Osteoblast (primary cell): ENCODE results near the gene ANKRD30A. TPM values are rescaled to one million over a fixed set of nuclear protein-coding genes. Genes with fewer than 3 reads are reported as not detected.
"Not testable (repeated sequence)": the region's sequence is repeated elsewhere in the genome, so short reads cannot be mapped to it uniquely, and the experiment has no call there.

Experiments used
- DNase-seq: peaks from one replicate; pipeline ENCODE4 v3.0.0; 2011; ENCODE audit warnings: low spot score, mixed read lengths; ENCODE audit not compliant: insufficient read length; ENCODE audit errors: missing footprints
- H2AFZ ChIP-seq: 2 replicates; pipeline ENCODE4 v1.6.0; 2011; ENCODE audit warnings: mild to moderate bottlenecking, low read length
- H3K27ac ChIP-seq: 2 replicates; pipeline ENCODE4 v1.5.1; 2011; ENCODE audit warnings: mild to moderate bottlenecking, low read depth, low read length, moderate library complexity
- H3K27me3 ChIP-seq: 2 replicates; pipeline ENCODE4 v1.6.0; 2012; ENCODE audit warnings: mild to moderate bottlenecking, control low read depth, inconsistent platforms, low read length, moderate library complexity; ENCODE audit not compliant: insufficient read depth
- H3K36me3 ChIP-seq: 2 replicates; pipeline ENCODE4 v1.5.1; 2011; ENCODE audit warnings: mild to moderate bottlenecking, low read length, control low read depth, moderate library complexity; ENCODE audit not compliant: insufficient read depth
- H3K4me1 ChIP-seq: 2 replicates; pipeline ENCODE4 v1.5.1; 2011; ENCODE audit warnings: mild to moderate bottlenecking, low read length, control low read depth, moderate library complexity; ENCODE audit not compliant: insufficient read depth
- H3K4me2 ChIP-seq: 2 replicates; pipeline ENCODE4 v1.6.0; 2011; ENCODE audit warnings: mild to moderate bottlenecking, low read length; ENCODE audit not compliant: insufficient read depth
- H3K4me3 ChIP-seq: fragments of 200-600 bp; sonication (generic); 3 replicates; pipeline ENCODE4 v1.5.1; 2012; ENCODE audit warnings: mild to moderate bottlenecking, low read length, inconsistent platforms; ENCODE audit not compliant: insufficient read depth
- H3K79me2 ChIP-seq: 2 replicates; pipeline ENCODE4 v1.6.0; 2012; ENCODE audit warnings: mild to moderate bottlenecking, low read length, control low read depth, inconsistent platforms; ENCODE audit not compliant: insufficient read depth
- H3K9me3 ChIP-seq: 2 replicates; pipeline ENCODE4 v1.5.1; 2011; ENCODE audit warnings: low read depth, low read length, control low read depth
- H4K20me1 ChIP-seq: 2 replicates; pipeline ENCODE4 v1.6.0; 2012; ENCODE audit warnings: mild to moderate bottlenecking, low read length, control low read depth; ENCODE audit not compliant: insufficient read depth
- CTCF ChIP-seq: IDR thresholded peaks from 2 replicates; pipeline ENCODE4 v1.5.1; 2011; ENCODE audit warnings: mild to moderate bottlenecking, low read depth, low read length, moderate library complexity; ENCODE audit errors: extremely low read depth
- total RNA-seq: library from RNA; depleted of rRNA; stranded (reverse); fragments of >200 nt; gene quantifications from 2 replicates; pipeline ENCODE4 v1.2.3, GENCODE V29; 2012

ANKRD30A gene
- total RNA-seq = not detected in 2 replicates

GRCh38 chr10:37125191-37125732 lies at the start of gene ANKRD30A:
ANKRD30A (plus strand) TSS chr10:37125598; CDS start chr10:37125788, 190 bp downstream.
- Histone ChIP-seq H3K4me2 (no peak within 1 kb of the TSS), H4K20me1 (no peaks in the 10 kb centered on the region), H2AFZ (no peak within 1 kb of the TSS), H3K9me3 (no peaks in the 10 kb centered on the region), H3K27me3 (no peaks in the 10 kb centered on the region), H3K36me3 (no peaks in the 10 kb centered on the region), H3K79me2 (no peaks in the 10 kb centered on the region), H3K4me1 (no peaks in the 10 kb centered on the region), H3K27ac (no peak within 1 kb of the TSS), H3K4me3 (no peak within 1 kb of the TSS)
- DNase-seq = no peak
- TF ChIP-seq CTCF = no peak

GRCh38 chr10:37076083-37076482 lies 49.3 kb upstream of the ANKRD30A start:
- not testable (repeated sequence) for H3K9me3 ChIP-seq, H3K27me3 ChIP-seq, H3K79me2 ChIP-seq, H2AFZ ChIP-seq, H3K4me2 ChIP-seq, H3K4me1 ChIP-seq, H4K20me1 ChIP-seq, H3K36me3 ChIP-seq, H3K4me3 ChIP-seq, H3K27ac ChIP-seq, DNase-seq

GRCh38 chr10:37095792-37096573 lies 29.4 kb upstream of the ANKRD30A start:
- H3K27me3 ChIP-seq = no peaks in the 10 kb centered on the region
- no peak for TF ChIP-seq CTCF
- no peaks in the 10 kb centered on the region for H3K36me3 ChIP-seq
- no peak overlapping the region for H2AFZ ChIP-seq
- H3K4me2 ChIP-seq = no peak overlapping the region
- no peaks in the 10 kb centered on the region for H3K4me1 ChIP-seq
- no peak overlapping the region for H3K27ac ChIP-seq
- no peaks in the 10 kb centered on the region for H3K79me2 ChIP-seq
- no peak for DNase-seq
- H3K4me3 ChIP-seq = no peak overlapping the region
- H4K20me1 ChIP-seq = no peaks in the 10 kb centered on the region
- H3K9me3 ChIP-seq = no peaks in the 10 kb centered on the region

GRCh38 chr10:37101261-37101660 lies 24.1 kb upstream of the ANKRD30A start:
- H3K79me2 ChIP-seq = no peaks in the 10 kb centered on the region
- no peaks in the 10 kb centered on the region for H3K4me1 ChIP-seq
- TF ChIP-seq CTCF = no peak
- H3K27ac ChIP-seq = no peak overlapping the region
- H3K27me3 ChIP-seq = no peaks in the 10 kb centered on the region
- H2AFZ ChIP-seq = no peak overlapping the region
- H3K4me2 ChIP-seq = no peak overlapping the region
- H3K36me3 ChIP-seq = no peaks in the 10 kb centered on the region
- no peak overlapping the region for H3K4me3 ChIP-seq
- H3K9me3 ChIP-seq = no peaks in the 10 kb centered on the region
- DNase-seq = no peak
- no peaks in the 10 kb centered on the region for H4K20me1 ChIP-seq
